GM12864 (cell line): ENCODE data around the gene GUCA1A.

ENCODE experiments used
- DNase-seq: peaks from one replicate; pipeline ENCODE4 v3.0.0-alpha.2; 2011; ENCODE audit warnings: low read depth
- H3K4me3 ChIP-seq: 2 replicates; pipeline ENCODE4 v1.5.1; 2011; ENCODE audit warnings: mild to moderate bottlenecking, low read depth, low read length, control low read depth
- TF ChIP-seq, protein P1 (sequence below): IDR thresholded peaks from 2 replicates; pipeline ENCODE4 v1.5.1; 2011; ENCODE audit warnings: low read depth, mild to moderate bottlenecking, moderate library complexity, low read length, control low read depth, inconsistent platforms; ENCODE audit errors: missing control alignments

GUCA1A gene

DNA sequence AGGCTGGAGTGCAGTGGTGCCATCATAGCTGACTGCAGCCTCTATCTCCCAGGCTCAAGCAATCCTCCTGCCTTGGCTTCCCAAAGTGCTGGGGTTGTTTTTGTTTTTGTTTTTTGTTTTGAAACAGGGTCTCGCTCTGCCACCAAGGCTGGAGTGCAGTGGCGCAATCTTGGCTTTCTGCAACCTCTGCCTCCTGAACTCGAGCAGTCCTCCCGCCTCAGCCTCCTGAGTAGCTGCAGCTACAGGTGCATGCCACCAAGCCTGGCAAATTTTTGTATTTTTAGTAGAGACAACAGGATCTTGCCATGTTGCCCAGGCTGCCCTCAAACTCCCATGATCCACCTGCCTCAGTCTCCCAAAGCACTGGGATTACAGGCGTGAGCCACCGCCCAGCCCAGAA, 35.0 kb upstream of the GUCA1A start:
- no peak overlapping the region for H3K4me3 ChIP-seq
- no peak for DNase-seq
- TF ChIP-seq, protein P1, sequence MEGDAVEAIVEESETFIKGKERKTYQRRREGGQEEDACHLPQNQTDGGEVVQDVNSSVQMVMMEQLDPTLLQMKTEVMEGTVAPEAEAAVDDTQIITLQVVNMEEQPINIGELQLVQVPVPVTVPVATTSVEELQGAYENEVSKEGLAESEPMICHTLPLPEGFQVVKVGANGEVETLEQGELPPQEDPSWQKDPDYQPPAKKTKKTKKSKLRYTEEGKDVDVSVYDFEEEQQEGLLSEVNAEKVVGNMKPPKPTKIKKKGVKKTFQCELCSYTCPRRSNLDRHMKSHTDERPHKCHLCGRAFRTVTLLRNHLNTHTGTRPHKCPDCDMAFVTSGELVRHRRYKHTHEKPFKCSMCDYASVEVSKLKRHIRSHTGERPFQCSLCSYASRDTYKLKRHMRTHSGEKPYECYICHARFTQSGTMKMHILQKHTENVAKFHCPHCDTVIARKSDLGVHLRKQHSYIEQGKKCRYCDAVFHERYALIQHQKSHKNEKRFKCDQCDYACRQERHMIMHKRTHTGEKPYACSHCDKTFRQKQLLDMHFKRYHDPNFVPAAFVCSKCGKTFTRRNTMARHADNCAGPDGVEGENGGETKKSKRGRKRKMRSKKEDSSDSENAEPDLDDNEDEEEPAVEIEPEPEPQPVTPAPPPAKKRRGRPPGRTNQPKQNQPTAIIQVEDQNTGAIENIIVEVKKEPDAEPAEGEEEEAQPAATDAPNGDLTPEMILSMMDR: no peak

DNA sequence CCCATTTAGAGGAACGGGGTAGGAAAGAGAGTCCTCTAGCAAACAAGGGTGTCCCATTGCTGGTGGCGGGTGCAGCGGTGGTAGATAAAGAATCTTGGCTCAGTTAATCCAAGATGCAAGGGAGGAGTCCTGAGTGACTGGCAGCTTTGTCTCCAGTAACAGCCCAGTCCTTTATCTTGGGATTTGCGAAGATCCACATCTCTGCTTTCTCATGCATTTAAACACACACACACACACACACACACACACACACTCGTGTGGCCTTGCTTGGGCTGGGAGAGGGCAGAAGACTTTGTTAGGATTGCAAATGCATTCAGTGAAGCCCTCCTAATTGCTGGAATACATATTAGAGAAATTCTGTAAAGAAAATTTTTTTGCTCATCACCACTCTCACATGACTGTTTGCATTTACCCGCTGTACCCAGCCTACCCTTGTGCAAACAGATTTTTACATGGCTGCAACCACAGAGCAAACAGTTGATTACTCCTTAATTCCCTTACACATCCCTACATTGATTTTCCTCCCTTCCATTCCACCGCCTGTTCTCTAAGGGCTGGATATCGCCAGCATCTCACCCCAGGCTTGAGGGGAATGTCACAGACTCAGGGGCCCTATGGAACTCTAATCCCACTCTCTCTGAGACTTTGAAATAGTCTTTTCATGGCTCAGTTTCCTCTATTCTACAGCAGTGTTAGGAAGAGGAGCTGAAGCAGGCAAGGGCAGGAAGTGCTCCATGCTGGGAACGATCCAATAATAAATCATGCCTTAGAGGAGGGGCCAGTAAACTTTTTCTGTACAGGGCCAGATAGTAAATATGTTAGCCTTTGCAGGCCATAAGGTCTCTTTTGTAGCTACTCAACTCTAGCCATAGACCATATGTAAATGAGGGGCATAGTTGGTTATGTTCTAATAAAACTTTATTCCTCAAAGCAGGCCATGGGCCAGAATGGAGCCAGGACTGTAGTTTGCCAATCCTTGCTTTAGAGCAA, 34.2 kb upstream of the GUCA1A start:
- TF ChIP-seq, protein P1: no peak
- no peak overlapping the region for H3K4me3 ChIP-seq
- DNase-seq: no peak

DNA sequence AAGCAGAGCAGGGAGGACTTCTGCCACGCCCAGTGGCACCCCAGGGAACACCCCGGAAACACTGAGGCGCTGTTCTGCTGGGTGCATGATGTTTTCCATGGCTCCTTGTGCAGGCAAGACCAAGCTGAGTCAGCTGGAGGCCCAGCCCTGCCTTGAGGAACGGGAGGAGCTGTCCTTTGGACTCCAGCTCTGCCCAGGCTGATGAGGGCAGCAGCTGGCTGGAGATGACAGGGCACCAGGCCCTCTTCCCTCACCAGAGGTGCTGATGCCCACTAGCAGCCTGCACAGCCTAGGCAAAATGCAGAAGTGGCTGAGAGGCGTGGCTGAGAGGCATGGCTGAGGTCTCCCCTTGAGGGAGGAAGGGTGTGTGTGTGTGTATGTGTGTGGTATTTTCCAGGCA, 33.1 kb upstream of the GUCA1A start:
- DNase-seq: no peak
- TF ChIP-seq, protein P1: no peak
- no peak overlapping the region for H3K4me3 ChIP-seq

DNA sequence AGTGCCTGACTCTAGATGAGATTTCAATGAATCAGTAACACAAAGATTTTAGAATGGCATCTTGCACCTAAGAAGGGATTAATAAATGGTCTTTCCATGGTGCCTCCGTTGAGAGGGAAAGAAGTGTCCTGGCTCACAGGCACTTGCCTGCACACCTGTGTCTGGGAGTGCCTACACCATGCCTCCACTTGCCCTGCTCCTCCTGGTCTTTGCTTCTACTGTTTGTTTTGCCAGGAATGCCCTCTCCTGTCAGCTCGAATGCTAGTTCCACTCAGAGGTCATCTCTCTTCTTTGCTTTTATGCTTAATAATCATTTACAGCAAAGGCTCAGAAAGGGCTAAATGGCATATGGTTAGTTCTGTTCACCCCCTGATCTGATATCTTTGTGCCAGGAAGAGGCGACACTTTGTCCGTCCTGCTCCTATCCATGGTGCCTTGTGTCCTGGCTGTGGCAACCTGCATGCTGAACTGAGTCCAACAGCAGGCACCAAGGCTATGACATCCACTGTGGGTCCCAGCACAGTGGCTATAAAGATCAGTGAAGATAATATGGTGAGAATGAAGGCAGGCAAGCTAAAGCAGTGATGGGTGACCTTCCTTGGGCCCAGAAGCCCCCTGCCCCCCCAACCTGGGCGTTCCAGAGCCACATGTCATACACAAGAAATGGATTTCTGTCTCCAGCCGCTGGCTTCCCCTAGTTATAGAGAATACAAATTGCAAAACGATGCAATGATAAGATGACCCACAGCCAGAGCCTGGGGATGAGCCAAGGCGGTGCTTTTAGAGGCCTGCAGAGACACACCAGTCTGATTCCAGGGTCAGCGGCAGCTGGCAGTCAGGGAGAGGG, 32.2 kb upstream of the GUCA1A start:
- H3K4me3 ChIP-seq: no peak overlapping the region
- DNase-seq: no peak
- TF ChIP-seq, protein P1: no peak

DNA sequence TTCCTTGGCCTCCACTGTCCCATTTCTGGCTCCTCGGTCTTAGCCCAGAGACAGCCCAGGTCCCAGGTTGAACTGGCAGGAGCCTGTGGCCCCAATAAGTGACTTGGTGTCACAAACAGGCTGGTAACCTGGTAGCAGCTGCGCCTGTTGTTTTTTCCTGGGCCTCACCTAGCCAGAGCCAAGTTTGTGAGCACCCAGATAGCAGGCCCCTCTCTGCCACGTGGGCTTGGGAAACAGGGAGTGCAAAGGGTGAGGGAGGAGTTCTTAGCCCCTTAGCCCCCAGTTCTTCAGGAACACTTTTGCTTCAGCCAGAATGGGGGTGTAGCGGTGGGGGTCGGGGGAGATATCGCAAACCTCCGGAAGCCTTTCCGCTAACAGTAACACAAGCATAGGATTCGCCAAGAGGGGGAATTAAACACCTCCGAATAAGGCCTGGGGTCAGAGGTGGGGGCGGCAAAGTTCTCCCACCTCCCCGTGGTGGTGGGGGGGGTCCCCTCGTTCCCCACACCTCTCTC, 31.5 kb upstream of the GUCA1A start:
- H3K4me3 ChIP-seq: no peak overlapping the region
- TF ChIP-seq, protein P1: no peak
- no peak for DNase-seq

DNA sequence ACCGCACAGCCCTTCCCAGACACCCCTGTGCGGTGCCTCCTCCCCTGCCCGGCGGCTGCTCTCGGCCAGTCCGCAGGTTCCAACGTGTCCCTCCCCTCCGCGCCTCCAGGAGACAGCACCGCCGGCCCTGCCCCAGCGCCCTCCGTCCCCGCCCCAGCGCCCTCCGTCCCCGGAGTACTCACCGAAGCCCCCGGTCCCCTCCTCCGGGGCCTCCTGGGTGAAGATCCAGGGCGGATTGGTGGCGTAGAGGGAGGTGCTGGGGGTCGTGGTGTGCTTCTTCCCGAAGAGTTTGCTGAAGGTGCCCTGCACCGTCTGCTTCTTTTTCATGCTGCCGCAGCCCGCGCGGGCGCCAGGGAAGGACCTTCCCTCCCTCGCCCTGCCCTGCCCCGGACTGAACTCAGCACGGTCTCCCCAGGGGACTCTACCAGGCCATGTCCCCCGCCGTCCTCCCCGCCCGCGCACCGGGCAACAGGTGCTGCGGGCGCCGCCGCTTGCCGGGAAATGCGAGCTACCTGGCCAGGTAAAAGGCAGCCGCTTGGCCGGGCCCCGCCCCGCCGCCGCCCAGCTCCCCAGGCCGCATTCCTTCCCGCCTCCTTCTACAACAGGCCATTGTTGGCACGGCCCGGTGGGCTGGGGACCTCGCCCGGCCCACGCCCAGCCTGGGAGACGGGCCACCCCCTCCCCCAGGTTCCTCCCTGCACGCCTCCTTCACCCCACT, 30.9 kb upstream of the GUCA1A start, which contains the start of gene C6orf132:
TSS of gene C6orf132 (minus strand) at position 503 of the 718 bp plus-strand sequence. CDS start at position 327, 176 bp downstream.
- no peak within 1 kb of the TSS for H3K4me3 ChIP-seq
- TF ChIP-seq, protein P1: no peak
- DNase-seq: no peak
